22Rv1 (cell line): ENCODE results near the gene VSIG10L.

Experiments used
- CTCF ChIP-seq: fragments of 450-650 bp; IDR thresholded peaks from 2 replicates; pipeline ENCODE4 v1.5.1; 2017; ENCODE audit warnings: mild to moderate bottlenecking
- ZFX ChIP-seq: fragments of 450-650 bp; IDR thresholded peaks from 2 replicates; pipeline ENCODE4 v1.6.1; 2017; ENCODE audit warnings: antibody characterized with exemption, borderline replicate concordance

- TF ChIP-seq CTCF (no peak), ZFX (no peak)
Observed at GRCh38 chr19:51370230-51370629, 28.3 kb upstream of the VSIG10L start.
